CD4-positive, alpha-beta T cell (primary cell): ENCODE results near the gene SAT2. TPM values are rescaled to one million over a fixed set of nuclear protein-coding genes. Genes with fewer than 3 reads are reported as not detected.
A peak's percentile ranks its signal among the peaks of the same experiment; 100 is the strongest.

Experiments used
- ATAC-seq: fragments of 200-7000 bp; cut with Tn5 transposase; one replicate; pipeline ENCODE4 v1.10.0; 2022; ENCODE audit warnings: mild to moderate bottlenecking; ENCODE audit not compliant: poor library complexity
- CTCF ChIA-PET: fragments of 350-600 bp; sonication (Branson Sonifier 250); formaldehyde crosslinking; loops from one replicate; lab custom pipeline; 2021; ENCODE audit warnings: antibody characterized with exemption, inconsistent platforms; lab: Charles Lee
- POLR2A ChIA-PET: fragments of 350-600 bp; sonication (Branson Sonifier 250); formaldehyde crosslinking; loops from one replicate; lab custom pipeline; 2021; ENCODE audit warnings: antibody characterized with exemption, inconsistent platforms; lab: Charles Lee
- DNase-seq, 14 experiments: peaks; one replicate each; pipeline ENCODE4 v3.0.0-alpha.2; 2013 to 2020; ENCODE audit warnings: mixed read lengths in 2 of 14
- H3K27ac ChIP-seq, 2 donors: one replicate each; pipeline versions ENCODE4 v1.5.1 to v1.7.0; 2013; ENCODE audit warnings: low read length in 2 of 2, low read depth in 1 of 2, mild to moderate bottlenecking in 1 of 2
- H3K27me3 ChIP-seq, 2 experiments: 1 replicate in 1 of 2; 2 replicates in 1 of 2; pipeline versions ENCODE4 v1.6.1 to v1.7.0; 2013; ENCODE audit warnings: low read length in 2 of 2, control low read depth in 1 of 2, mild to moderate bottlenecking in 1 of 2, moderate library complexity in 1 of 2; ENCODE audit not compliant: insufficient read depth in 2 of 2, control insufficient read depth in 1 of 2
- H3K36me3 ChIP-seq: one replicate; pipeline ENCODE4 v1.6.1; 2013; ENCODE audit warnings: low read length, control low read depth; ENCODE audit not compliant: insufficient read depth
- H3K4me1 ChIP-seq: one replicate; pipeline ENCODE4 v1.6.1; 2013; ENCODE audit warnings: low read length, control low read depth; ENCODE audit not compliant: insufficient read depth
- H3K4me3 ChIP-seq: one replicate; pipeline ENCODE4 v1.5.1; 2013; ENCODE audit warnings: mild to moderate bottlenecking, low read length, moderate library complexity
- H3K9me3 ChIP-seq, 2 experiments: 1 replicate in 1 of 2; 2 replicates in 1 of 2; pipeline versions ENCODE4 v1.6.1 to v1.7.0; 2013; ENCODE audit warnings: low read length in 2 of 2, mild to moderate bottlenecking in 2 of 2, control low read depth in 1 of 2, moderate library complexity in 1 of 2; ENCODE audit not compliant: control insufficient read depth in 1 of 2, insufficient read depth in 1 of 2
- H3K27ac Mint-ChIP-seq: one replicate; pipeline ENCODE4 v1.8.0; 2020; ENCODE audit warnings: mixed read lengths
- H3K27me3 Mint-ChIP-seq: one replicate; pipeline ENCODE4 v1.8.0; 2021; ENCODE audit warnings: mixed read lengths
- H3K36me3 Mint-ChIP-seq: one replicate; pipeline ENCODE4 v1.8.0; 2021; ENCODE audit warnings: low read depth, mixed read lengths
- H3K4me1 Mint-ChIP-seq: one replicate; pipeline ENCODE4 v1.8.0; 2021; ENCODE audit warnings: low read depth, mixed read lengths
- H3K4me3 Mint-ChIP-seq: one replicate; pipeline ENCODE4 v1.8.0; 2020; ENCODE audit warnings: mild to moderate bottlenecking, mixed read lengths
- H3K9me3 Mint-ChIP-seq: one replicate; pipeline ENCODE4 v1.8.0; 2020; ENCODE audit warnings: mixed read lengths
- CTCF ChIP-seq: fragments of 200-600 bp; IDR thresholded peaks from one replicate; pipeline ENCODE4 v1.8.0; 2022; ENCODE audit warnings: antibody characterized with exemption, mild to moderate bottlenecking
- intact Hi-C, 2 experiments: fragments of 100-400 bp; cut with DNase I in 1 of 2; cut with micrococcal nuclease in 1 of 2; formaldehyde crosslinking; loops; one replicate each; pipeline versions ENCODE4 v1.15.1 to v1.9.0; 2023 to 2025; cut with DNase I, micrococcal nuclease
- total RNA-seq, 174 experiments: library from RNA in 2 of 174; stranded (reverse) in 2 of 174; gene quantifications; one replicate each; pipeline ENCODE4 v1.2.3 and lab custom pipeline; 2021 to 2026

Gene SAT2
- total RNA-seq, 2 experiments from 2014 or later = 55.7 to 60.3 TPM

- CTCF ChIA-PET = interaction anchor here (0.8 to 1.6 kb wide), 2 partner anchors 8 to 107 kb away, joined by 3 read pairs; no protein-coding TSS in a partner anchor
- DNase-seq = peak in 1 of 14 experiments; percentile 37
- intact Hi-C loops = loop anchor here (5.0 to 10.0 kb wide), 2 partner anchors 106 to 536 kb away; partner anchors contain the start of genes SLC16A11 (in 1 of the 2), TP53 (in 1 of the 2) and WRAP53 (in 1 of the 2)
- Mint-ChIP-seq H3K4me1 (peaks cover 75% of the 10 kb centered on the region), H3K27ac (peak overlapping the region; percentile 79), H3K36me3 (peaks cover 66% of the 10 kb centered on the region), H3K4me3 (peak overlapping the region; percentile 55), H3K27me3 (no peaks in the 10 kb centered on the region), H3K9me3 (no peaks in the 10 kb centered on the region)
- Histone ChIP-seq H3K36me3 (peaks cover 40% of the 10 kb centered on the region), H3K27ac (peak overlapping the region; percentile 4 to 67), H3K9me3 (peaks cover 0 to 5% of the 10 kb centered on the region in 2 experiments), H3K4me1 (peaks cover 78% of the 10 kb centered on the region), H3K27me3 (no peaks in the 10 kb centered on the region), H3K4me3 (peak overlapping the region; percentile 41)
- no peak for TF ChIP-seq CTCF
- no peak for ATAC-seq
- POLR2A ChIA-PET = interaction anchor here (0.9 to 2.6 kb wide), 4 partner anchors 20 to 106 kb away, joined by 3 to 14 read pairs (median 4); partner anchors contain the start of genes TP53 and ZBTB4
Observed at GRCh38 chr17:7580604-7581575, 46.7 kb downstream of the SAT2 start.

- peaks cover 73% of the 10 kb centered on the region for H3K36me3 Mint-ChIP-seq
- Histone ChIP-seq H3K4me3 (peak overlapping the region; percentile 41), H3K27ac (peak overlapping the region in 1 of 2 donors; percentile 67), H3K27me3 (no peaks in the 10 kb centered on the region), H3K9me3 (peaks cover 0 to 5% of the 10 kb centered on the region in 2 experiments), H3K36me3 (peaks cover 45% of the 10 kb centered on the region), H3K4me1 (peaks cover 78% of the 10 kb centered on the region)
- no peaks in the 10 kb centered on the region for H3K9me3 Mint-ChIP-seq
- H3K27ac Mint-ChIP-seq = peak overlapping the region; percentile 79
- DNase-seq (peak in 2 of 14 experiments; percentile 36 to 42), ATAC-seq (no peak)
- no peaks in the 10 kb centered on the region for H3K27me3 Mint-ChIP-seq
- intact Hi-C loops = loop anchor here (5.0 to 10.0 kb wide), 2 partner anchors 107 to 535 kb away; partner anchors contain the start of genes SLC16A11 (in 1 of the 2), TP53 (in 1 of the 2) and WRAP53 (in 1 of the 2)
- ChIA-PET CTCF (interaction anchor here (0.8 to 1.6 kb wide), 3 partner anchors 9 to 108 kb away, joined by 3 to 11 read pairs (median 3); no protein-coding TSS in a partner anchor), POLR2A (interaction anchor here (0.6 to 2.6 kb wide), 6 partner anchors 19 to 276 kb away, joined by 3 to 14 read pairs (median 4); partner anchors contain the start of genes TP53 and ZBTB4)
- H3K4me1 Mint-ChIP-seq = peaks cover 81% of the 10 kb centered on the region
- H3K4me3 Mint-ChIP-seq = peak overlapping the region; percentile 67
- TF ChIP-seq CTCF = no peak
Observed at GRCh38 chr17:7579834-7580603, 47.6 kb downstream of the SAT2 start.
